PC-3 (cell line): ENCODE data around the gene MEI4. TPM values are rescaled to one million over a fixed set of nuclear protein-coding genes. Genes with fewer than 3 reads are reported as not detected.

ENCODE experiments used
- ATAC-seq: fragments of 200-7000 bp; cut with Tn5 transposase; 2 replicates; pipeline ENCODE4 v1.9.1; 2020; ENCODE audit warnings: mild to moderate bottlenecking, moderate library complexity
- BruUV-seq: library from RNA; stranded (reverse); fragments of 400-500 nt; replicated peaks from 2 replicates; lab custom pipeline; 2021; lab: Mats Ljungman, UMichigan
- CTCF ChIA-PET: fragments of 300-600 bp; sonication (Branson Sonifier 250); formaldehyde crosslinking; loops from one replicate; lab custom pipeline; 2022; ENCODE audit warnings: antibody characterized with exemption; lab: Charles Lee
- POLR2A ChIA-PET: fragments of 300-600 bp; sonication (Branson Sonifier 250); formaldehyde crosslinking; loops from one replicate; lab custom pipeline; 2022; ENCODE audit warnings: antibody characterized with exemption; ENCODE audit not compliant: unreplicated experiment; lab: Charles Lee
- DNase-seq: peaks from one replicate; pipeline ENCODE4 v3.0.0-alpha.2; 2015
- H2AFZ ChIP-seq: fragments of 300-600 bp; sonication (generic); 2 replicates; pipeline ENCODE4 v1.6.0; 2016; ENCODE audit warnings: antibody characterized with exemption, low read length
- H3F3A ChIP-seq: fragments of 300-600 bp; sonication (generic); one replicate; pipeline ENCODE4 v1.6.0; 2017; ENCODE audit warnings: antibody characterized with exemption, low read length, control low read depth, mild to moderate bottlenecking; ENCODE audit not compliant: unreplicated experiment
- H3K27ac ChIP-seq: fragments of 300-600 bp; sonication (generic); 2 replicates; pipeline ENCODE4 v1.5.1; 2016; ENCODE audit warnings: mild to moderate bottlenecking, low read length
- H3K27me3 ChIP-seq: fragments of 300-600 bp; sonication (generic); 2 replicates; pipeline ENCODE4 v1.6.1; 2016; ENCODE audit warnings: low read length, mixed read lengths
- H3K36me3 ChIP-seq: fragments of 300-600 bp; sonication (generic); 2 replicates; pipeline ENCODE4 v1.6.1; 2016; ENCODE audit warnings: low read depth, mixed run types, low read length, mixed read lengths
- H3K4me1 ChIP-seq: fragments of 300-600 bp; sonication (generic); 2 replicates; pipeline ENCODE4 v1.5.1; 2016; ENCODE audit warnings: low read length; ENCODE audit not compliant: insufficient read depth
- H3K4me2 ChIP-seq: fragments of 300-600 bp; sonication (generic); 2 replicates; pipeline ENCODE4 v1.6.0; 2016; ENCODE audit warnings: low read length
- H3K4me3 ChIP-seq: fragments of 300-600 bp; sonication (generic); 2 replicates; pipeline ENCODE4 v1.5.1; 2016; ENCODE audit warnings: mild to moderate bottlenecking, low read length, mixed read lengths
- H3K79me2 ChIP-seq: fragments of 300-600 bp; sonication (generic); 2 replicates; pipeline ENCODE4 v1.6.1; 2017; ENCODE audit warnings: low read length, mixed read lengths
- H3K9ac ChIP-seq: fragments of 300-600 bp; sonication (generic); 2 replicates; pipeline ENCODE4 v1.6.0; 2016; ENCODE audit warnings: mild to moderate bottlenecking, low read length
- H3K9me2 ChIP-seq: fragments of 300-600 bp; sonication (generic); replicated peaks from 2 replicates; pipeline ENCODE4 v1.6.1; 2016; ENCODE audit warnings: mixed run types, low read length, mixed read lengths
- H3K9me3 ChIP-seq: fragments of 300-600 bp; sonication (generic); 2 replicates; pipeline ENCODE4 v1.6.1; 2016; ENCODE audit warnings: low read length, mixed read lengths
- H4K20me1 ChIP-seq: fragments of 300-600 bp; sonication (generic); 2 replicates; pipeline ENCODE4 v1.6.1; 2016; ENCODE audit warnings: low read length, mixed read lengths
- CTCF ChIP-seq: fragments of 300-600 bp; sonication (generic); conservative IDR thresholded peaks from 2 replicates; pipeline ENCODE4 v1.5.1; 2017; ENCODE audit warnings: antibody characterized with exemption, low read depth, mild to moderate bottlenecking, low read length
- EZH2 ChIP-seq: fragments of 300-600 bp; sonication (generic); IDR thresholded peaks from one replicate; pipeline ENCODE4 v1.6.1; 2017; ENCODE audit warnings: antibody characterized with exemption, mild to moderate bottlenecking, low read length; ENCODE audit not compliant: unreplicated experiment
- EZH2phosphoT487 ChIP-seq: fragments of 300-600 bp; sonication (generic); IDR thresholded peaks from 2 replicates; pipeline ENCODE4 v1.6.1; 2018; ENCODE audit warnings: mild to moderate bottlenecking, antibody characterized with exemption, low read length, borderline replicate concordance
- intact Hi-C: fragments of 100-400 bp; cut with micrococcal nuclease; formaldehyde crosslinking; loops from 2 replicates; pipeline ENCODE4 v1.9.0; 2023
- total RNA-seq: library from RNA; depleted of rRNA; stranded (reverse); fragments of >200 nt; gene quantifications from 2 replicates; pipeline ENCODE4 v1.2.3, GENCODE V29; 2014

The MEI4 gene
- total RNA-seq, 1 experiment from 2014 or later = not detected

GRCh38 chr6:77633471-77633870, 19.4 kb upstream of the MEI4 start:
- Histone ChIP-seq H2AFZ (no peak overlapping the region), H3K4me3 (no peak overlapping the region), H3K27me3 (no peaks in the 10 kb centered on the region), H3F3A (no peaks in the 10 kb centered on the region), H3K4me2 (no peak overlapping the region), H3K27ac (no peak overlapping the region), H3K36me3 (no peaks in the 10 kb centered on the region), H3K9ac (no peak overlapping the region), H4K20me1 (no peaks in the 10 kb centered on the region), H3K9me2 (no peaks in the 10 kb centered on the region), H3K79me2 (no peaks in the 10 kb centered on the region), H3K4me1 (no peaks in the 10 kb centered on the region), H3K9me3 (no peaks in the 10 kb centered on the region)
- BruUV-seq = no TSS peak
- ChIA-PET POLR2A (no interaction called here), CTCF (no interaction called here)
- ATAC-seq (no peak), DNase-seq (no peak)
- TF ChIP-seq CTCF = no peak
- intact Hi-C loops = no loop called here

GRCh38 chr6:77633993-77634715, 18.7 kb upstream of the MEI4 start:
- CTCF ChIA-PET = no interaction called here
- POLR2A ChIA-PET = no interaction called here

More at GRCh38 chr6:77633993-77634715, 18.7 kb upstream of the MEI4 start:
- H3K79me2 ChIP-seq = no peaks in the 10 kb centered on the region
- no TSS peak for BruUV-seq
- no peak overlapping the region for H3K4me2 ChIP-seq
- no peak for DNase-seq
- no peaks in the 10 kb centered on the region for H3K4me1 ChIP-seq
- no peak overlapping the region for H3K9ac ChIP-seq
- no peaks in the 10 kb centered on the region for H3K36me3 ChIP-seq
- H2AFZ ChIP-seq = no peak overlapping the region
- no peaks in the 10 kb centered on the region for H3K9me3 ChIP-seq
- no peak for TF ChIP-seq EZH2
- TF ChIP-seq CTCF = no peak
- TF ChIP-seq EZH2phosphoT487 = no peak
- H3F3A ChIP-seq = no peaks in the 10 kb centered on the region
- intact Hi-C loops = no loop called here
- no peak overlapping the region for H3K27ac ChIP-seq
- H3K27me3 ChIP-seq = no peaks in the 10 kb centered on the region
- no peak for ATAC-seq
- no peaks in the 10 kb centered on the region for H4K20me1 ChIP-seq
- H3K9me2 ChIP-seq = no peaks in the 10 kb centered on the region
- no peak overlapping the region for H3K4me3 ChIP-seq
